MCF 10A (cell line): ENCODE data around the gene TOLLIP. TPM values are rescaled to one million over a fixed set of nuclear protein-coding genes. Genes with fewer than 3 reads are reported as not detected.

Source experiments
- BruUV-seq: library from RNA; stranded (reverse); fragments of 400-500 nt; replicated peaks from 2 replicates; lab custom pipeline; 2021; lab: Mats Ljungman, UMichigan
- CTCF ChIA-PET: fragments of 300-600 bp; sonication (Branson Sonifier 250); formaldehyde crosslinking; extraction: SDS; loops from one replicate; lab custom pipeline; 2021; ENCODE audit warnings: antibody characterized with exemption, inconsistent platforms; lab: Yijun Ruan, JAX
- POLR2A ChIA-PET: fragments of 300-600, 350-650 bp; sonication (Branson Sonifier 250); formaldehyde crosslinking; extraction: SDS; loops from one replicate; lab custom pipeline; 2020; ENCODE audit warnings: antibody characterized with exemption, inconsistent platforms; lab: Yijun Ruan, JAX
- DNase-seq: peaks from one replicate; pipeline ENCODE4 v3.0.0-alpha.2; 2018; ENCODE audit not compliant: unreplicated experiment
- H3K27ac Mint-ChIP-seq: one replicate; pipeline ENCODE4 v1.8.0; 2022; ENCODE audit warnings: mild to moderate bottlenecking, low read depth, mixed read lengths; ENCODE audit not compliant: unreplicated experiment
- H3K27me3 Mint-ChIP-seq: one replicate; pipeline ENCODE4 v1.8.0; 2022; ENCODE audit warnings: mixed read lengths; ENCODE audit not compliant: insufficient read depth, unreplicated experiment
- H3K36me3 Mint-ChIP-seq: one replicate; pipeline ENCODE4 v1.8.0; 2022; ENCODE audit warnings: mild to moderate bottlenecking, moderate library complexity, mixed read lengths; ENCODE audit not compliant: insufficient read depth, unreplicated experiment
- H3K4me1 Mint-ChIP-seq: one replicate; pipeline ENCODE4 v1.8.0; 2022; ENCODE audit warnings: mixed read lengths; ENCODE audit not compliant: insufficient read depth, unreplicated experiment
- H3K4me3 Mint-ChIP-seq: one replicate; pipeline ENCODE4 v1.8.0; 2022; ENCODE audit warnings: mild to moderate bottlenecking, moderate library complexity, mixed read lengths; ENCODE audit not compliant: unreplicated experiment
- H3K9me3 Mint-ChIP-seq: one replicate; pipeline ENCODE4 v1.8.0; 2022; ENCODE audit warnings: mixed read lengths; ENCODE audit not compliant: unreplicated experiment
- CTCF ChIP-seq: fragments of 200-600 bp; IDR thresholded peaks from one replicate; pipeline ENCODE4 v1.8.0; 2022; ENCODE audit warnings: antibody characterized with exemption, mild to moderate bottlenecking; ENCODE audit not compliant: unreplicated experiment
- intact Hi-C: fragments of 100-400 bp; cut with micrococcal nuclease; formaldehyde crosslinking; loops from 2 replicates; pipeline ENCODE4 v1.14.1; 2022
- total RNA-seq: library from RNA; stranded (reverse); gene quantifications from 2 replicates; pipeline ENCODE4 v1.2.3, GENCODE V29; 2022

The TOLLIP gene
- total RNA-seq, 1 experiment from 2014 or later: 58.8 TPM

- no peaks in the 10 kb centered on the region for H3K27me3 Mint-ChIP-seq
- H3K27ac Mint-ChIP-seq: no peak overlapping the region
- no peaks in the 10 kb centered on the region for H3K36me3 Mint-ChIP-seq
- H3K4me3 Mint-ChIP-seq: no peak overlapping the region
- POLR2A ChIA-PET: no interaction called here
- BruUV-seq: no TSS peak
- no peak for TF ChIP-seq CTCF
- no peaks in the 10 kb centered on the region for H3K4me1 Mint-ChIP-seq
- H3K9me3 Mint-ChIP-seq: no peaks in the 10 kb centered on the region
- CTCF ChIA-PET: no interaction called here
- intact Hi-C loops: no loop called here
- DNase-seq: no peak
These were observed 74.6 kb downstream of the TOLLIP start for GRCh38 chr11:1234771-1235305.

GRCh38 chr11:1234054-1234720 is 75.2 kb downstream of the TOLLIP start:
- H3K27me3 Mint-ChIP-seq: no peaks in the 10 kb centered on the region
- no peaks in the 10 kb centered on the region for H3K4me1 Mint-ChIP-seq
- no TSS peak for BruUV-seq
- no peak for TF ChIP-seq CTCF
- H3K9me3 Mint-ChIP-seq: no peaks in the 10 kb centered on the region
- intact Hi-C loops: no loop called here
- POLR2A ChIA-PET: no interaction called here
- H3K4me3 Mint-ChIP-seq: no peak overlapping the region
- CTCF ChIA-PET: no interaction called here
- no peak overlapping the region for H3K27ac Mint-ChIP-seq
- DNase-seq: no peak
- no peaks in the 10 kb centered on the region for H3K36me3 Mint-ChIP-seq

GRCh38 chr11:1233351-1234053 is 75.9 kb downstream of the TOLLIP start:
- no peaks in the 10 kb centered on the region for H3K36me3 Mint-ChIP-seq
- no peaks in the 10 kb centered on the region for H3K9me3 Mint-ChIP-seq
- intact Hi-C loops: no loop called here
- CTCF ChIA-PET: no interaction called here
- TF ChIP-seq CTCF: no peak
- BruUV-seq: no TSS peak
- no peaks in the 10 kb centered on the region for H3K4me1 Mint-ChIP-seq
- POLR2A ChIA-PET: interaction anchor here (0.6 kb wide), 1 partner anchor 68 kb away, joined by 3 read pairs; no protein-coding TSS in a partner anchor
- no peak for DNase-seq
- H3K27ac Mint-ChIP-seq: no peak overlapping the region
- H3K4me3 Mint-ChIP-seq: no peak overlapping the region
- no peaks in the 10 kb centered on the region for H3K27me3 Mint-ChIP-seq

- Mint-ChIP-seq H3K27ac (no peak overlapping the region), H3K4me1 (no peaks in the 10 kb centered on the region), H3K36me3 (no peaks in the 10 kb centered on the region), H3K27me3 (no peaks in the 10 kb centered on the region), H3K9me3 (no peaks in the 10 kb centered on the region), H3K4me3 (no peak overlapping the region)
- intact Hi-C loops: no loop called here
- CTCF ChIA-PET: no interaction called here
- no peak for TF ChIP-seq CTCF
- BruUV-seq: no TSS peak
- POLR2A ChIA-PET: interaction anchor here (0.6 kb wide), 1 partner anchor 68 kb away, joined by 3 read pairs; no protein-coding TSS in a partner anchor
- no peak for DNase-seq
These were observed 76.5 kb downstream of the TOLLIP start for GRCh38 chr11:1232883-1233321.
